Suppressor macrophage treated with lipopolysaccharide for 4 hours (primary cell): Measurements from ENCODE around the gene DNAJB9.
A peak's percentile ranks its signal among the peaks of the same experiment; 100 is the strongest.

Experiments
- DNase-seq: peaks from one replicate; pipeline ENCODE4 v3.0.0-alpha.2; 2020

DNAJB9 gene

DNA sequence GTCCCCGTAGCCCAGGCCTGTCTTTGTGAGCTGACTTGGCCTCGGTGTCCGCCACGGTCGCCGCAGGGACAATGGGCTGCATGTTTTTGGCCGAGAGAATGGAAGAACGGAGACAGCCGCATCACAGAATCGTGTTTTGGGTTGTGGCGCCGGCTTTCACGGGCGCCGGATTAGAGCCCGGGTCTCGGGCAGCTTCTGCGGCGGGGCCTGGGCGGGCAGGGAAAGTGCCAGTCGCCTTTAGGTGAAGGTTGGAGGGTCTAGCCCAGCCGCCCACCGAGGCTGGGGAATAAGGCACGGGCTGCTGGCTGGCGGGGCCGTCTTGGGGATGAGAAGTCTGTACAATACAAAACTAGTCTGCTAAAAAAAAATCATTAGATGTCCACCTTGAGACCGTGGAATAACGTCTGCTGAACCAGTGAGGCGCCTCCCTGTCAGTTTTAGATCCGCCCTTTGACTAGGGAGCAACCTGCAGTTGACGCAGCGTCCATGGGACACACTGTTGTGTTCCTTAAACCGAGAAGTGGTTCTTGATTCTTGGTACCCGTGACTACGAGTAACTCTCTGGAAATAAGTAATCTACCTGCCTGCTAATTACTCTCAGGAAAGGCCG, 577 bp downstream of the DNAJB9 start:
- DNase-seq = peak; percentile 78

GRCh38 chr7:108572480-108572879, 2.8 kb downstream of the DNAJB9 start:
- DNase-seq = no peak

DNA sequence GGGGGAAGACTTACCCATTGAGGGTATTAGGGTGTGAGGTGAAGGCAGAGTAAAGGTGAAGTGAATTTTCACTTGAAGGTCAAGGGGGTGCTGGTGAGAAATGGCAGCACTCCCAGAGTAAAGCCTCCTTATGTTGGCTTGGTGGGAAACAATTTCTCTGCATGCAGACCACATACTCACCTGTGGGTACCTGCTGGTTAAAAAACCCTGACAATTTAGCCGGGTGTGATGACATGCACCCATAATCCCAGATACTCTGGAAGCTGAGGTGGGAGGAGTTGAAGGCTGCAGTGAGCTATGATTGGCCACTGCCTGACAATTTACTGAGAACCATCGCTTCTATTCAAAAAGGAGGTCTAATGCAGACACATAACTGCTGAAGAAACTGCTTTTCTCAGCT, 5.5 kb downstream of the DNAJB9 start:
- no peak for DNase-seq

GRCh38 chr7:108576116-108576515, 6.4 kb downstream of the DNAJB9 start:
- DNase-seq = no peak

- no peak for DNase-seq
Measured at GRCh38 chr7:108578937-108579336, 9.3 kb downstream of the DNAJB9 start.

DNA sequence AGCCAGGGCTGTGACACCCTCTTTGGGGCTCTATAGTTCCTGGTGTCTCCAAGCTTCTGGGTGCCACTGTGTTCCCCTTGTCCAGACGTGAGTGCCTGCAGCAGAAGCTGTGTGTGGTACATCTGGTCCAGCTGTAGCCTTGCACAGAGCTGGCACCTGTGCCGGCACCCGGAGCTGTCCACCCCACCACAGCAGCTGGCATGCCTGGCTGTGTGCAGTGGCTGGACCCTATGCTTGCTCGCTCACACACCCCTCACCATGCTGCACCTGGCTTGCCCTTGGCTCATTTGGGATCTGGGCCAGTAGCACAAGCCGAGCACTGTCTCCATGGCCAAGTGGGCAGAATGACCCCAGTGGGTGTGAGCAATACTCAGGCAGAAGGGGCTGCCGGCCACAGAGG, 10.6 kb downstream of the DNAJB9 start:
- DNase-seq = no peak

- no peak for DNase-seq
Measured at GRCh38 chr7:108581655-108582491, 12.2 kb downstream of the DNAJB9 start.

- no peak for DNase-seq
Measured at GRCh38 chr7:108584211-108584610, 14.5 kb downstream of the DNAJB9 start.

- no peak for DNase-seq
Measured at GRCh38 chr7:108585843-108586242, 16.2 kb downstream of the DNAJB9 start.

DNA sequence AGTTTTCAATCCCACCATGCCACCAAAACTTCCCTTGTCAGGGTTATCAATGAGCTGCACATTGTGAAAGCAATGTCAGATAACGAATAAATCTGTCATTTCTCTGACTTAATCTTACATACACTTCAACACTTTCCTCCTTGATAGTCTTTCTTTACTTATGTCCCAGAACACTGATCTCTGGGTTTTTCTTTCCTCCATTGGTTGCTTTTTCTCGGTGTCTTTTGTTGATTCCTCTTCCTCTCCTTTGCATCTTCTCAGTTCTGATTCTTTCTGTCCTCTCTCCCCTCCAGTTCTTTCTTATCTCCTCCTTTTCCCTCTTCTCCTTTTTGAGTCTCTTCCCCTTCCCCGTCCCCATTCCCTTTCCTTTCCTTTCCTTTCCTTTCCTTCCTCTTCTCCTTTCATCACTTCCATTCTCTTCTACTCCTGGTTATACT, 16.6 kb downstream of the DNAJB9 start:
- DNase-seq = no peak

GRCh38 chr7:108589199-108589598, 19.5 kb downstream of the DNAJB9 start:
- DNase-seq = no peak

GRCh38 chr7:108589874-108590273, 20.2 kb downstream of the DNAJB9 start:
- DNase-seq = no peak

GRCh38 chr7:108590606-108591005, 20.9 kb downstream of the DNAJB9 start:
- DNase-seq = no peak

DNA sequence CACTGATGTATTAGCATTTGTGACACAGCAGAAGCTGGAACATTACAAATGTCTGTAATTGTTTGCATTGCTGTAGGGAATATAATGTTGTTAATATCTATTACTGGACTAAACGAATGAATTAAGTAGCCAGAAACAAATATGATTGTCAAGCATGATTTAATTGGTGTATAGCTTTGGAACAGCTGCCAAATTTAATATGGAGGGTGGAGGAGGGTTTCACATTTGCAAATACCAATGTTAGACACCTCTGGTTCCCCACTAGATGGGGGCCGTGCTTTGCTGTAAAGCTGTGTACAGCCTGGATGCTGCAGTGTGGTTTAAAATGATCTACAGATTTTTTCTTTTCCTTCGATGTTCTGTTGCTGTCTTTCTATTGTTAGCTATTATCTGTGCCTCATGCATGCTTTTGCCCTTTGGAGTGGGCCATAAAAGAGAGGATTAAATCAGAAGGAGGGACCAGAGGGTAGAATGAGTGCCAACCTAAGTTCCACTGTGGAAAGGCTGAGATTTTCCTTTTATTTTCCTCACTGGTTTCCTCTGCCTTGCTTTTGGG, 23.1 kb downstream of the DNAJB9 start:
- DNase-seq = no peak

GRCh38 chr7:108596560-108596959, 26.9 kb downstream of the DNAJB9 start:
- no peak for DNase-seq

- no peak for DNase-seq
Measured at GRCh38 chr7:108598153-108598552, 28.5 kb downstream of the DNAJB9 start.

DNA sequence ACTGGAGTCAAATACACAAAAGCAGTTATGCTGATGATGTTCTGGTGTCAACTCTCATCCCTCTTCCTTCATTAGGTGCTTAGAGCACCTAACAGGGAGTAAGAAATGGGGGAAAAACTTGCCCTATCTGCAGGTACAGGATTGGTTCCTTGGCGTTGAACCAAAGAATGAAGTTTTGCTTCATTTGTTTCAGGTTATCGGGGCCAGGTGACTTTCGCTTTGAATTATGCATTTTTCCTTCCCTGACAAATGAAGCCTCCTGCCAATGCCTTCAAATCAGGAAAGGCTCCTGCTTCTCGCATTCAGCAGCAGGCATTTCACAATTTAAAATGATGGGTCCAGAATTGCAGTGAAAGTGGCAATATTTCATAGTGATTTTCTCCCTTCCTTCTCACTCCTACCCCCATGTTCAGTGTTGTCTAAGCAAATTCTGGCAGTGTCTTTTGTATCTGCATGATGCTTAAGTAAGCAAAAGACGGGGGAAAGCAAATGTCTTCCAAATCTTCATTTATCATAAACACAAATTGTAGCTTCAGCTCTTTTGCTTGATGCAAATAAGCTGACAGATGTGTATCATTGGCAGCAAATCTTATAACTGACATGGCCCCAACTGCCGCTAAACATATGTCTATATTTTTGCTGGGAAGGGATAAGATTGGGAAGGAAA, 29.4 kb downstream of the DNAJB9 start:
- no peak for DNase-seq

GRCh38 chr7:108600399-108600798, 30.7 kb downstream of the DNAJB9 start:
- no peak for DNase-seq

GRCh38 chr7:108603656-108604306, 34.1 kb downstream of the DNAJB9 start:
- DNase-seq = no peak

- DNase-seq = no peak
Measured at GRCh38 chr7:108604307-108605077, 34.8 kb downstream of the DNAJB9 start.

DNA sequence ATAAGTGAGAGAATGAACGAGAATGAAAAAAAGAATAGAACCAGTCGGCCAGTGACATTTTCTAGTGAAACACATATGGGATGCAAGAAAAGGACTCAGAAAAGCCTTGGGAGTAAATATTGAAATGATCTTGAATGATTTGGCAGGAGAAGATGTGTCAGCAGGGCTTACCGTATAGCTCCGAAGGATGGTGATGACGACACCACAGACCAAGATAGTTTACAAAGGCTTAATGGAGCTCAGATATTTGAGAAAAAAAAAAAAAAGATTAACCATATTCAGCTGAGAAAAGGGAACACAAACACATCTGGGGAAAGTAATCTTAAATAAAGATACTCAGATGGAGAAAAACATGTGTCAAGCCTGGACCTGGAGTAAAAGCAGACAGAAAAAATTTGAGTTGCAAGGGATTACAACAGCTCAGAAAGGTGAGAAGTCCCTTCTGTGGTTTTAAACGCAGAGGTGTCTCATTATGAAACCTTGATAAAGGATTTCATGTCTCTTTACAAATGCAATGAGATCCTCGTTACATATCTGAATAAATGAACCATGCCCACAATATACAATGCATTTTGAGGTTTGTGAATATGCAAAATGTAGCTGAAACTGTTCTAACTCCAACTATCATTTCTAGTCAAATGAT, 36.0 kb downstream of the DNAJB9 start:
- DNase-seq = no peak

GRCh38 chr7:108609643-108610042, 40.0 kb downstream of the DNAJB9 start:
- DNase-seq = no peak
